Suprapubic skin (tissue), 4 donors: ENCODE measurements around the gene TMEM243. TPM values are rescaled to one million over a fixed set of nuclear protein-coding genes. Genes with fewer than 3 reads are reported as not detected.

Experiments used
- DNase-seq, 2 donors: peaks; one replicate each; pipeline ENCODE4 v3.0.0-alpha.2; 2019; ENCODE audit warnings: low spot score in 2 of 2
- H3K27ac ChIP-seq: fragments of 200-600 bp; sonication (generic); one replicate; pipeline ENCODE4 v1.5.1; 2019
- H3K27me3 ChIP-seq: fragments of 200-600 bp; sonication (generic); one replicate; pipeline ENCODE4 v1.5.1; 2019
- H3K36me3 ChIP-seq: fragments of 200-600 bp; sonication (generic); one replicate; pipeline ENCODE4 v1.5.1; 2019
- H3K4me1 ChIP-seq: fragments of 200-600 bp; sonication (generic); one replicate; pipeline ENCODE4 v1.5.1; 2019
- H3K4me3 ChIP-seq: fragments of 200-600 bp; sonication (generic); one replicate; pipeline ENCODE4 v1.5.1; 2019; ENCODE audit warnings: mild to moderate bottlenecking
- H3K9me3 ChIP-seq: fragments of 200-600 bp; sonication (generic); one replicate; pipeline ENCODE4 v1.5.1; 2019
- CTCF ChIP-seq, 2 donors: fragments of 200-600 bp in 1 of 2; fragments of 450-650 bp in 1 of 2; sonication (generic) in 1 of 2; IDR thresholded peaks; one replicate each; pipeline ENCODE4 v1.5.1; 2016 to 2019; ENCODE audit warnings: antibody characterized with exemption in 2 of 2, mild to moderate bottlenecking in 1 of 2, moderate library complexity in 1 of 2
- EP300 ChIP-seq: sonication (generic); formaldehyde crosslinking; IDR thresholded peaks from one replicate; pipeline ENCODE4 v1.6.1; 2017; ENCODE audit warnings: antibody characterized with exemption
- POLR2A ChIP-seq, 2 donors: fragments of 450-650 bp; IDR thresholded peaks; one replicate each; pipeline ENCODE4 v1.6.1; 2017; ENCODE audit warnings: antibody characterized with exemption in 2 of 2, mild to moderate bottlenecking in 2 of 2, moderate library complexity in 2 of 2
- POLR2AphosphoS5 ChIP-seq, 3 donors: sonication (generic); formaldehyde crosslinking; IDR thresholded peaks; one replicate each; pipeline ENCODE4 v1.6.1; 2017; ENCODE audit warnings: antibody characterized with exemption in 3 of 3
- WGBS: methylation state at CpG from one replicate; pipeline ENCODE4 v1.1.5; 2018; 5-methylcytosine and 5-hydroxymethylcytosine counted together
- total RNA-seq, 4 donors: library from RNA; depleted of rRNA; stranded (reverse); fragments of >200 nt; gene quantifications; one replicate each; pipeline ENCODE4 v1.1.0, GENCODE V29; 2016

The TMEM243 gene
- total RNA-seq, 4 donors from 2014 or later, result 27.7 to 76.0 (median 39.2) TPM

GRCh38 chr7:87192784-87193487 lies 26.6 kb downstream of the TMEM243 start:
- Histone ChIP-seq H3K27ac (no peak overlapping the region), H3K9me3 (no peaks in the 10 kb centered on the region), H3K27me3 (no peaks in the 10 kb centered on the region), H3K36me3 (peaks cover 87% of the 10 kb centered on the region), H3K4me1 (no peaks in the 10 kb centered on the region), H3K4me3 (no peak overlapping the region)
- no peak for TF ChIP-seq POLR2A (IDR thresholded peaks at IDR 0.05)
- TF ChIP-seq EP300, result no peak
- TF ChIP-seq POLR2AphosphoS5 (IDR thresholded peaks at IDR 0.05), result no peak
- 73% methylated on average over 6 of the region's 6 CpGs for WGBS
- no peak for DNase-seq

- no peaks in the 10 kb centered on the region for H3K9me3 ChIP-seq
- DNase-seq, result no peak
- no peaks in the 10 kb centered on the region for H3K27me3 ChIP-seq
- no peak for TF ChIP-seq POLR2AphosphoS5 (IDR thresholded peaks at IDR 0.05)
- no peak for TF ChIP-seq POLR2A (IDR thresholded peaks at IDR 0.05)
- no peak for TF ChIP-seq CTCF (IDR thresholded peaks at IDR 0.05)
- TF ChIP-seq EP300, result no peak
- no peak overlapping the region for H3K27ac ChIP-seq
- H3K4me3 ChIP-seq, result no peak overlapping the region
- 87% methylated on average over 3 of the region's 3 CpGs for WGBS
- H3K36me3 ChIP-seq, result peaks cover 83% of the 10 kb centered on the region
- no peaks in the 10 kb centered on the region for H3K4me1 ChIP-seq
These were observed 28.7 kb downstream of the TMEM243 start for GRCh38 chr7:87190783-87191182.

- Histone ChIP-seq H3K4me1 (no peaks in the 10 kb centered on the region), H3K27ac (no peak overlapping the region), H3K36me3 (peaks cover 80% of the 10 kb centered on the region), H3K4me3 (no peak overlapping the region), H3K9me3 (no peaks in the 10 kb centered on the region), H3K27me3 (no peaks in the 10 kb centered on the region)
- TF ChIP-seq CTCF (IDR thresholded peaks at IDR 0.05), result no peak
- TF ChIP-seq POLR2A (IDR thresholded peaks at IDR 0.05), result no peak
- TF ChIP-seq POLR2AphosphoS5 (IDR thresholded peaks at IDR 0.05), result no peak
- no peak for TF ChIP-seq EP300
- 94% methylated on average over 2 of the region's 2 CpGs for WGBS
- no peak for DNase-seq
These were observed 30.6 kb downstream of the TMEM243 start for GRCh38 chr7:87188930-87189329.

GRCh38 chr7:87187120-87187519 lies 32.4 kb downstream of the TMEM243 start:
- Histone ChIP-seq H3K4me1 (no peaks in the 10 kb centered on the region), H3K4me3 (no peak overlapping the region), H3K27ac (no peak overlapping the region), H3K36me3 (peaks cover 79% of the 10 kb centered on the region), H3K9me3 (no peaks in the 10 kb centered on the region), H3K27me3 (no peaks in the 10 kb centered on the region)
- TF ChIP-seq CTCF (IDR thresholded peaks at IDR 0.05), result no peak
- TF ChIP-seq EP300, result no peak
- TF ChIP-seq POLR2A (IDR thresholded peaks at IDR 0.05), result no peak
- TF ChIP-seq POLR2AphosphoS5 (IDR thresholded peaks at IDR 0.05), result no peak
- no peak for DNase-seq
- 91% methylated on average over 2 of the region's 2 CpGs for WGBS

- Histone ChIP-seq H3K9me3 (no peaks in the 10 kb centered on the region), H3K27me3 (no peaks in the 10 kb centered on the region), H3K27ac (no peak overlapping the region), H3K4me3 (no peak overlapping the region), H3K4me1 (no peaks in the 10 kb centered on the region), H3K36me3 (peaks cover 57% of the 10 kb centered on the region)
- 97% methylated on average over 3 of the region's 3 CpGs for WGBS
- TF ChIP-seq POLR2AphosphoS5 (IDR thresholded peaks at IDR 0.05), result no peak
- no peak for TF ChIP-seq CTCF (IDR thresholded peaks at IDR 0.05)
- no peak for TF ChIP-seq EP300
- no peak for TF ChIP-seq POLR2A (IDR thresholded peaks at IDR 0.05)
- DNase-seq, result no peak
These were observed 40.4 kb downstream of the TMEM243 start for GRCh38 chr7:87179180-87179579.

- Histone ChIP-seq H3K36me3 (peaks cover 57% of the 10 kb centered on the region), H3K4me3 (no peak overlapping the region), H3K27ac (no peak overlapping the region), H3K27me3 (no peaks in the 10 kb centered on the region), H3K9me3 (no peaks in the 10 kb centered on the region), H3K4me1 (no peaks in the 10 kb centered on the region)
- no peak for TF ChIP-seq CTCF (IDR thresholded peaks at IDR 0.05)
- 98% methylated on average over 4 of the region's 4 CpGs for WGBS
- DNase-seq, result no peak
These were observed 41.2 kb downstream of the TMEM243 start for GRCh38 chr7:87178320-87178719.
